Measurements from ENCODE around the gene PAEP. TPM values are rescaled to one million over a fixed set of nuclear protein-coding genes. Genes with fewer than 3 reads are reported as not detected.

The PAEP gene
- total RNA-seq, 1 experiment from 2014 or later = not detected

DNA sequence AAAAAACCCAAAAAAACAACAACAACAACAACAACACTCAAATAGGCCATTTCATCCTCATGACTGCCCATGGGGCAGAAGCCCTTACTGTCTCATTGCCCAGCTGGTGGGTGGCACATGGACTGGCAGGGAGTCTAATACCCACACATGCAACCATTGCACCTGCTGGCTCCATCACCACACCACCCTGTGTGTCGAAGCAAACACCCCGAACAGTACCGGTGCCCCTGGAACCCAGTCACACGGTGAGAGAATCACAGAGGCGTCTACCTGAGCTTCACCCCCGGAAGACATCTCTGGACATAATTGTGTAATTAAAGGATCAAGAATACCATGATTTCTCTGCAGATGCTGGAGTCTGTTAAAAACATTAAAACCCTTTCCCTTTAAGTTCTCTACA, 6.5 kb downstream of the PAEP start:
- no TSS peak for BruUV-seq (replicated peaks)
- Histone ChIP-seq H3K4me3 (ENCODE audit: low read depth, low read length) (no peak overlapping the region), H3K27me3 (replicated peaks; ENCODE audit: control insufficient read depth, insufficient read depth, low read length) (no peaks in the 10 kb centered on the region), H3K9me3 (no peaks in the 10 kb centered on the region), H3K36me3 (ENCODE audit: control insufficient read depth, insufficient read depth, low read length) (no peaks in the 10 kb centered on the region), H3K4me1 (no peaks in the 10 kb centered on the region)
- H3K4me3 Mint-ChIP-seq (ENCODE audit: unreplicated experiment) = no peak overlapping the region
- intact Hi-C loops (cut with micrococcal nuclease; ENCODE audit: unreplicated experiment) = no loop called here
- ChIA-PET CTCF (no interaction called here), POLR2A (no interaction called here)
- TF ChIP-seq, protein P1, sequence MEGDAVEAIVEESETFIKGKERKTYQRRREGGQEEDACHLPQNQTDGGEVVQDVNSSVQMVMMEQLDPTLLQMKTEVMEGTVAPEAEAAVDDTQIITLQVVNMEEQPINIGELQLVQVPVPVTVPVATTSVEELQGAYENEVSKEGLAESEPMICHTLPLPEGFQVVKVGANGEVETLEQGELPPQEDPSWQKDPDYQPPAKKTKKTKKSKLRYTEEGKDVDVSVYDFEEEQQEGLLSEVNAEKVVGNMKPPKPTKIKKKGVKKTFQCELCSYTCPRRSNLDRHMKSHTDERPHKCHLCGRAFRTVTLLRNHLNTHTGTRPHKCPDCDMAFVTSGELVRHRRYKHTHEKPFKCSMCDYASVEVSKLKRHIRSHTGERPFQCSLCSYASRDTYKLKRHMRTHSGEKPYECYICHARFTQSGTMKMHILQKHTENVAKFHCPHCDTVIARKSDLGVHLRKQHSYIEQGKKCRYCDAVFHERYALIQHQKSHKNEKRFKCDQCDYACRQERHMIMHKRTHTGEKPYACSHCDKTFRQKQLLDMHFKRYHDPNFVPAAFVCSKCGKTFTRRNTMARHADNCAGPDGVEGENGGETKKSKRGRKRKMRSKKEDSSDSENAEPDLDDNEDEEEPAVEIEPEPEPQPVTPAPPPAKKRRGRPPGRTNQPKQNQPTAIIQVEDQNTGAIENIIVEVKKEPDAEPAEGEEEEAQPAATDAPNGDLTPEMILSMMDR (IDR thresholded peaks at IDR 0.05; ENCODE audit: insufficient read depth in 1 of 2, low read depth in 1 of 2, low read length in 1 of 2, severe bottlenecking in 1 of 2, unreplicated experiment in 1 of 2) = no peak
- H3K27ac Mint-ChIP-seq (ENCODE audit: unreplicated experiment) = no peak overlapping the region
- H3K4me1 Mint-ChIP-seq (ENCODE audit: low read depth, unreplicated experiment) = peaks cover 13% of the 10 kb centered on the region
- peaks cover 7% of the 10 kb centered on the region for H3K27me3 Mint-ChIP-seq (ENCODE audit: insufficient read depth, unreplicated experiment)
- no peaks in the 10 kb centered on the region for H3K36me3 Mint-ChIP-seq (ENCODE audit: insufficient read depth, unreplicated experiment)
- DNase-seq = no peak
- H3K9me3 Mint-ChIP-seq (ENCODE audit: unreplicated experiment) = no peaks in the 10 kb centered on the region

- peaks cover 7% of the 10 kb centered on the region for H3K27me3 Mint-ChIP-seq (ENCODE audit: insufficient read depth, unreplicated experiment)
- ChIA-PET POLR2A (no interaction called here), CTCF (no interaction called here)
- no peaks in the 10 kb centered on the region for H3K9me3 Mint-ChIP-seq (ENCODE audit: unreplicated experiment)
- H3K36me3 Mint-ChIP-seq (ENCODE audit: insufficient read depth, unreplicated experiment) = no peaks in the 10 kb centered on the region
- Histone ChIP-seq H3K4me3 (ENCODE audit: low read depth, low read length) (no peak overlapping the region), H3K4me1 (no peaks in the 10 kb centered on the region), H3K9me3 (no peaks in the 10 kb centered on the region), H3K27me3 (replicated peaks; ENCODE audit: control insufficient read depth, insufficient read depth, low read length) (no peaks in the 10 kb centered on the region), H3K36me3 (ENCODE audit: control insufficient read depth, insufficient read depth, low read length) (no peaks in the 10 kb centered on the region)
- H3K27ac Mint-ChIP-seq (ENCODE audit: unreplicated experiment) = no peak overlapping the region
- TF ChIP-seq, protein P1 (IDR thresholded peaks at IDR 0.05; ENCODE audit: insufficient read depth in 1 of 2, low read depth in 1 of 2, low read length in 1 of 2, severe bottlenecking in 1 of 2, unreplicated experiment in 1 of 2) = no peak
- intact Hi-C loops (cut with micrococcal nuclease; ENCODE audit: unreplicated experiment) = no loop called here
- H3K4me1 Mint-ChIP-seq (ENCODE audit: low read depth, unreplicated experiment) = peaks cover 11% of the 10 kb centered on the region
- DNase-seq = no peak
- H3K4me3 Mint-ChIP-seq (ENCODE audit: unreplicated experiment) = no peak overlapping the region
- BruUV-seq (replicated peaks) = no TSS peak
These were observed 8.9 kb downstream of the PAEP start for GRCh38 chr9:135570456-135570855.

- no peaks in the 10 kb centered on the region for H3K27me3 ChIP-seq (replicated peaks; ENCODE audit: control insufficient read depth, insufficient read depth, low read length)
- no peak overlapping the region for H3K27ac Mint-ChIP-seq (ENCODE audit: unreplicated experiment)
These were observed 10.7 kb downstream of the PAEP start for GRCh38 chr9:135572233-135572632.

More at GRCh38 chr9:135572233-135572632, 10.7 kb downstream of the PAEP start:
- Histone ChIP-seq H3K9me3 (no peaks in the 10 kb centered on the region), H3K36me3 (ENCODE audit: control insufficient read depth, insufficient read depth, low read length) (no peaks in the 10 kb centered on the region), H3K4me1 (no peaks in the 10 kb centered on the region), H3K4me3 (ENCODE audit: low read depth, low read length) (no peak overlapping the region)
- H3K27me3 Mint-ChIP-seq (ENCODE audit: insufficient read depth, unreplicated experiment) = peaks cover 3% of the 10 kb centered on the region
- ChIA-PET CTCF (no interaction called here), POLR2A (no interaction called here)
- TF ChIP-seq, protein P1 (IDR thresholded peaks at IDR 0.05; ENCODE audit: insufficient read depth in 1 of 2, low read depth in 1 of 2, low read length in 1 of 2, severe bottlenecking in 1 of 2, unreplicated experiment in 1 of 2) = no peak
- intact Hi-C loops (cut with micrococcal nuclease; ENCODE audit: unreplicated experiment) = no loop called here
- BruUV-seq (replicated peaks) = no TSS peak
- no peak overlapping the region for H3K4me3 Mint-ChIP-seq (ENCODE audit: unreplicated experiment)
- no peaks in the 10 kb centered on the region for H3K9me3 Mint-ChIP-seq (ENCODE audit: unreplicated experiment)
- peaks cover 6% of the 10 kb centered on the region for H3K4me1 Mint-ChIP-seq (ENCODE audit: low read depth, unreplicated experiment)
- no peaks in the 10 kb centered on the region for H3K36me3 Mint-ChIP-seq (ENCODE audit: insufficient read depth, unreplicated experiment)
- DNase-seq = no peak

Data from Caco-2 (cell line).